GM12891 (cell line): Measurements from ENCODE around the gene BRD9.
"Not testable (repeated sequence)": the region's sequence is repeated elsewhere in the genome, so short reads cannot be mapped to it uniquely, and the experiment has no call there.

Experiments used
- POLR2A ChIP-seq: IDR thresholded peaks from 2 replicates; pipeline ENCODE4 v1.6.1; 2011; ENCODE audit warnings: low read depth, low read length, control low read depth
- POLR2AphosphoS5 ChIP-seq: IDR thresholded peaks from 2 replicates; pipeline ENCODE4 v1.6.1; 2011; ENCODE audit warnings: low read depth, low read length, control low read depth
- POU2F2 ChIP-seq: IDR thresholded peaks from 2 replicates; pipeline ENCODE4 v1.6.1; 2011; ENCODE audit warnings: low read depth, mild to moderate bottlenecking, control low read depth, low read length, moderate library complexity

DNA sequence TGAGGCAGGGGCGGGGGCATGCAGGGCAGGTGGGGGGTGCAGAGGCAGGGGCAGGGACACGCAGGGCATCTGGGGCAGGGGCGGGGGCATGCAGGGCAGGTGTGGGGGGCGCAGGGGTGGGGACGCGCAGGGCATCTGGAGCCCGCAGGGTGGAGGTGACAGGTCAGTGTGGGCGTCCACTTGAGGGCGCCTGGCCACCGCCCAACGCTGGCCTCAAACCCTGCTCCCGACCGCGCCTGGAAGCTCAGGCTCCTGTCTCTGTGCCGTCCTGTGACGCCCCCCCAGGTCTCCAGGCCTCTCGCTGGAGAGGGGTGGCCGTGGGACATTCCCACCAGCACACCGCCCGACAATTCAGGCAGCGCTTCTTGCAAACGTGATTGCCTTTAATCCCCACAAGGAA is 48.7 kb downstream of the BRD9 start:
- not testable (repeated sequence) for TF ChIP-seq POLR2AphosphoS5, POLR2A, POU2F2
